Testis (tissue), 3 donors: ENCODE data around the gene CTSD. TPM values are rescaled to one million over a fixed set of nuclear protein-coding genes. Genes with fewer than 3 reads are reported as not detected.

ENCODE experiments used
- DNase-seq: peaks from one replicate; pipeline ENCODE4 v3.0.0-alpha.2; 2019
- H3K27ac ChIP-seq, 2 donors: fragments of 200-600 bp; sonication (generic); one replicate each; pipeline ENCODE4 v1.5.1; 2019
- H3K27me3 ChIP-seq: fragments of 200-600 bp; sonication (generic); one replicate; pipeline ENCODE4 v1.5.1; 2019
- H3K36me3 ChIP-seq: fragments of 200-600 bp; sonication (generic); one replicate; pipeline ENCODE4 v1.5.1; 2017; ENCODE audit warnings: low read depth; ENCODE audit errors: missing control alignments
- H3K4me1 ChIP-seq: fragments of 200-600 bp; sonication (generic); one replicate; pipeline ENCODE4 v1.5.1; 2019
- H3K4me3 ChIP-seq, 2 donors: fragments of 200-600 bp; sonication (generic); one replicate each; pipeline ENCODE4 v1.5.1; 2017 to 2019
- H3K9me3 ChIP-seq: fragments of 200-600 bp; sonication (generic); one replicate; pipeline ENCODE4 v1.5.1; 2017
- CTCF ChIP-seq, 3 experiments: fragments of 450-650 bp in 2 of 3; fragments of 200-600 bp in 1 of 3; sonication (generic) in 1 of 3; IDR thresholded peaks; one replicate each; pipeline ENCODE4 v1.5.1; 2016 to 2019; ENCODE audit warnings: antibody characterized with exemption in 3 of 3, mild to moderate bottlenecking in 2 of 3, moderate library complexity in 1 of 3
- POLR2A ChIP-seq: fragments of 450-650 bp; IDR thresholded peaks from one replicate; pipeline ENCODE4 v1.6.1; 2017; ENCODE audit warnings: antibody characterized with exemption, mild to moderate bottlenecking, moderate library complexity
- WGBS, 2 donors: methylation state at CpG; one replicate each; pipeline ENCODE4 v1.1.5; 2018; 5-methylcytosine and 5-hydroxymethylcytosine counted together
- intact Hi-C: fragments of 100-400 bp; cut with DNase I; formaldehyde crosslinking; loops from one replicate; pipeline ENCODE4 v1.15.1; 2023; ENCODE audit warnings: low total_unique reads
- polyA plus RNA-seq: library from polyadenylated mRNA; stranded (reverse); fragments of 350-450 nt; fragmentation: Illumina TruSeq; extraction: RNeasy Lipid Tissue Mini Kit (QIAGEN cat#74804); gene quantifications from one replicate; pipeline ENCODE4 v1.2.3, GENCODE V29; 2014; ENCODE audit warnings: low read depth, low replicate concordance; ENCODE audit not compliant: insufficient read depth
- total RNA-seq, 2 donors: library from RNA; depleted of rRNA; stranded (reverse); fragments of >200 nt; gene quantifications; one replicate each; pipeline ENCODE4 v1.2.3, GENCODE V29; 2016

CTSD gene
- total and polyA plus RNA-seq, 3 donors from 2014 or later = 486 to 897 (median 522) TPM

GRCh38 chr11:1768141-1768469, 4.4 kb upstream of the CTSD start:
- Histone ChIP-seq H3K4me3 (no peak overlapping the region), H3K4me1 (peaks cover 13% of the 10 kb centered on the region), H3K27ac (no peak overlapping the region), H3K9me3 (no peaks in the 10 kb centered on the region), H3K27me3 (no peaks in the 10 kb centered on the region), H3K36me3 (no peaks in the 10 kb centered on the region)
- 82 to 84% methylated on average over 7 of the region's 7 CpGs for WGBS, 2 donors
- intact Hi-C loops = no loop called here
- DNase-seq = no peak
- TF ChIP-seq POLR2A = no peak

DNA sequence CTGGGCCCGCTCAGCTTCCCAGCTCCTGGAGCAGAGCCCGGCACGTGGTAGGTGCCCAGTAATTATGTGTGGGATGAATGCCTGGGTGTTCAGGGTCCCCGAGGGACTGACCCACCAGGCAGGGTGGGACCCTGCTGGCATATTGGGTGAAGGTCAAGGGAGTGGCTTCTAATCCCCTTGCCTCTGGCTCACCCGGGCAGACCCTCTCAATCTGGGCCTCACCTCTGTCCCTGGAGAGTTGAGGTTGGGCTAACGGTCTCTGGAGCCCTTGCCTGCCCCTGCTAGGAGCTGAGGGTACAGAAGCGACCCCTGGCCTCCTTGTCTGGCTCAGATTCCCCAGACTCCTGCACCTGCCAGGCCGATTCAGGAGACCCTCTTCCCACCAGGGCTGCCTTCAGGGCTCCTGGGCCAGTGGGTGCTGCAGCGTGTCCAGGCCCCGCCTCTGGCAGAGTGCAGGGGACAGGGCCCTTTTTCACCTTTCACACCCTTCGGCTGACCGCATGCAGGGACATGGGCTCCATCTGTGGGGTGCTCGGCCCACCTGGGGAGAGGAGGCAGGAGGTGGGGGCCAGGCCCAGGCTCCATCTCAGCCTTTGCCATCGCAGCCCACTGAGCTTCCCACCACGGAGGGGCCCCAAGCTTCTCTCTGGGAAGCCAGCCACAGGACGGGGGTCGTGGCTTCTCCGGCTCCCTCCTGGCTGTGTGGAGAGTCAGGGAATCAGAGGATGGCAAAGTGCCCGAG, 3.8 kb upstream of the CTSD start:
- Histone ChIP-seq H3K4me1 (peaks cover 16% of the 10 kb centered on the region), H3K4me3 (no peak overlapping the region), H3K9me3 (no peaks in the 10 kb centered on the region), H3K27me3 (no peaks in the 10 kb centered on the region), H3K27ac (no peak overlapping the region), H3K36me3 (no peaks in the 10 kb centered on the region)
- intact Hi-C loops = no loop called here
- 95 to 100% methylated on average over 6 to 16 of the region's 19 CpGs for WGBS, 2 donors
- no peak for TF ChIP-seq CTCF (IDR thresholded peaks at IDR 0.05)
- no peak for TF ChIP-seq POLR2A
- no peak for DNase-seq

DNA sequence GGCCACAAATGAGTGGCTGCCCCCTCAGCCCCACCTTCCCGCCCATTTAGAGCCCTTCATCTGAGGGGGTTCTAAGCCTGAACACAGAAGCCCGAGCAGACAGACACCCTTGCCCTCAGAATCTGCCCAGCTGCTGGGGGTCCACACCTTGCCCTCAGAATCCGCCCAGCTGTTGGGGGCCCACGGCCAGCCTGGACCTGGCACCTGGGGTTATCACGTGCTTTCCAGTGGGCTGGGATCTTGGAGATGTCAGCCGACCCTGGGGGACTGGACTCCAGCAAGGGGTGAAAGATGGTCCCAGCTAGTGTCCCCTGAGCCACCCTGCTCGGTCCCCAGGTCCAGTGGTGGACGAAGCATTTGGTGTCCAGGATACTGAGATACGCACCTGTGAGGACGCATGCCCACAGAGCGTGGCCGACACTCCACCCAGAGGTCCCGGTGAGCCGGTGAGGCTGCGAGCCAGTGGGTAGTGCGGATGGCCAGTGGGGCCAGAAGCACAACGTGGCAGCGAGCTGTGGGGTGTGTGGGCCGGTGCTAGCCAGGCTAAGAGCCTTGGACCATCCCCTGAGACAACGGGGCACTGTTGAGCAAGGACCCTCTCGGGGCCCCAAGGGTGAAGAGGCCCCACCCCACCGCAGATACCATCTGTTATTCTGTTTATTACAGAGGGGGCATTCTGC, 3.1 kb upstream of the CTSD start:
- H3K27ac ChIP-seq = no peak overlapping the region
- H3K4me1 ChIP-seq = peaks cover 17% of the 10 kb centered on the region
- 96 to 100% methylated on average over 8 to 22 of the region's 22 CpGs for WGBS, 2 donors
- no peak for DNase-seq
- intact Hi-C loops = no loop called here
- no peak for TF ChIP-seq CTCF (IDR thresholded peaks at IDR 0.05)
- no peak for TF ChIP-seq POLR2A
- no peaks in the 10 kb centered on the region for H3K27me3 ChIP-seq
- no peaks in the 10 kb centered on the region for H3K9me3 ChIP-seq
- H3K4me3 ChIP-seq = no peak overlapping the region
- H3K36me3 ChIP-seq = no peaks in the 10 kb centered on the region

- Histone ChIP-seq H3K4me1 (peaks cover 22% of the 10 kb centered on the region), H3K27ac (no peak overlapping the region), H3K36me3 (no peaks in the 10 kb centered on the region), H3K27me3 (no peaks in the 10 kb centered on the region), H3K9me3 (no peaks in the 10 kb centered on the region), H3K4me3 (no peak overlapping the region)
- TF ChIP-seq CTCF (IDR thresholded peaks at IDR 0.05) (no peak), POLR2A (no peak)
- intact Hi-C loops = no loop called here
- WGBS, 2 donors = 86 to 91% methylated on average over 21 to 28 of the region's 28 CpGs
- no peak for DNase-seq
These were observed 2.4 kb upstream of the CTSD start for GRCh38 chr11:1765871-1766718.

- peak overlapping the region; percentile 81 to 88 for H3K27ac ChIP-seq
- H3K27me3 ChIP-seq = no peaks in the 10 kb centered on the region
- intact Hi-C loops = no loop called here
- no peaks in the 10 kb centered on the region for H3K36me3 ChIP-seq
- TF ChIP-seq POLR2A = no peak
- no peak for TF ChIP-seq CTCF (IDR thresholded peaks at IDR 0.05)
- peaks cover 40% of the 10 kb centered on the region for H3K4me1 ChIP-seq
- H3K4me3 ChIP-seq = peak overlapping the region; percentile 79 to 97
- no peaks in the 10 kb centered on the region for H3K9me3 ChIP-seq
- no peak for DNase-seq
- whole genome bisulfite sequencing, 2 donors = 2 to 3% methylated on average over 21 to 23 of the region's 32 CpGs
These were observed 361 bp downstream of the CTSD start for GRCh38 chr11:1763336-1763795.
